H1 (cell line): ENCODE results near the gene DNAI1. TPM values are rescaled to one million over a fixed set of nuclear protein-coding genes. Genes with fewer than 3 reads are reported as not detected.

Experiments used
- BACH1 ChIP-seq: IDR thresholded peaks from 2 replicates; pipeline ENCODE4 v1.6.1; 2012; ENCODE audit warnings: low read length, improper control_type of control experiment
- JUN ChIP-seq: IDR thresholded peaks from 2 replicates; pipeline ENCODE4 v1.6.1; 2011; ENCODE audit warnings: low read depth, mild to moderate bottlenecking, improper control_type of control experiment, low read length
- JUND ChIP-seq: IDR thresholded peaks from 2 replicates; pipeline ENCODE4 v1.6.1; 2011; ENCODE audit warnings: mild to moderate bottlenecking, improper control_type of control experiment, low read length
- MAFK ChIP-seq: IDR thresholded peaks from 2 replicates; pipeline ENCODE4 v1.6.1; 2012; ENCODE audit warnings: low read depth, mild to moderate bottlenecking, improper control_type of control experiment, low read length
- SP1 ChIP-seq: IDR thresholded peaks from 2 replicates; pipeline ENCODE4 v1.6.1; 2011; ENCODE audit warnings: low read depth, low read length
- SRF ChIP-seq: IDR thresholded peaks from 2 replicates; pipeline ENCODE4 v1.6.1; 2011; ENCODE audit warnings: mild to moderate bottlenecking, low read depth, low read length, moderate library complexity
- polyA plus RNA-seq, 7 experiments: library from polyadenylated mRNA; depleted of rRNA in 3 of 7; stranded (reverse) in 5 of 7; unstranded in 2 of 7; fragments of >200 nt in 5 of 7; fragments of 200-250 nt in 2 of 7; gene quantifications; 1 replicate in 5 of 7; 2 replicates in 1 of 7; 4 replicates in 1 of 7; pipeline versions ENCODE4 v1.2.1 to v1.2.3, GENCODE V29; 2011 to 2013; ENCODE audit warnings: missing spikeins in 2 of 7, mixed read lengths in 2 of 7
- total RNA-seq: library from RNA; stranded (reverse); fragmentation: NEBNext Ultra II Directional; extraction: Animal tissue kit (Norgen Biotek cat#: 25700); gene quantifications from 2 replicates; pipeline ENCODE4 v1.2.1, GENCODE V29; 2021

The DNAI1 gene
- total and polyA plus RNA-seq, 2 of the 8 experiments (the other 6 are each of a cell fraction or from before 2014, with no cell fraction given): 0.37 to 0.54 TPM

DNA sequence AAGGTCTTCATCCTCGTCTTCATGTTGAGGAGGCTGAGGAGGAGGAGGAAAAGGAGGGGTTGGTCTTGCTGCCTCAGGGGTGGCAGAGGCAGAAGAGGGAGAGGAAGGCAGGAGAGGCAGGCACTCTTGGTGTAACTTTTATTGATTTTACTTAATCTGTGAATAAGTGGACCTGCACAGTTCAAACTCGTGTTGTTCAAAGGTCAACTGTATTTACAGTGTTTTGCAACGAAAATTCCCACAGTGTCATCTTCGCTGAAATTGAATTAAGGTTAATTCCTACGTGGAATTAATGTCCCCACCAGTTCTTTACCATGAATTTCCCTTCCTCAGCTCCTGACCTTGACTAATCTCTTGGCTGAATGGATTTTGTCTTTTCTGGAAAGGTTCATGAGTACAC, 85.4 kb downstream of the DNAI1 start (continued):
- TF ChIP-seq MAFK: no peak
- TF ChIP-seq BACH1: no peak
- TF ChIP-seq SRF: no peak
- no peak for TF ChIP-seq JUND
- no peak for TF ChIP-seq JUN
- no peak for TF ChIP-seq SP1
- TF ChIP-seq, all 59 proteins: peak for 0
